Hepatocyte (in vitro differentiated cells): ENCODE results near the gene SDE2.

ENCODE experiments used
- EZH2 ChIP-seq: fragments of 200-600 bp; sonication (generic); IDR thresholded peaks from 2 replicates; pipeline ENCODE4 v1.6.1; 2016; ENCODE audit warnings: antibody characterized with exemption, mild to moderate bottlenecking, borderline replicate concordance
- TF ChIP-seq, protein P1 (sequence below): fragments of 200-600 bp; sonication (generic); IDR thresholded peaks from 2 replicates; pipeline ENCODE4 v1.5.1; 2016; ENCODE audit warnings: antibody characterized with exemption, mild to moderate bottlenecking; ENCODE audit not compliant: poor library complexity

DNA sequence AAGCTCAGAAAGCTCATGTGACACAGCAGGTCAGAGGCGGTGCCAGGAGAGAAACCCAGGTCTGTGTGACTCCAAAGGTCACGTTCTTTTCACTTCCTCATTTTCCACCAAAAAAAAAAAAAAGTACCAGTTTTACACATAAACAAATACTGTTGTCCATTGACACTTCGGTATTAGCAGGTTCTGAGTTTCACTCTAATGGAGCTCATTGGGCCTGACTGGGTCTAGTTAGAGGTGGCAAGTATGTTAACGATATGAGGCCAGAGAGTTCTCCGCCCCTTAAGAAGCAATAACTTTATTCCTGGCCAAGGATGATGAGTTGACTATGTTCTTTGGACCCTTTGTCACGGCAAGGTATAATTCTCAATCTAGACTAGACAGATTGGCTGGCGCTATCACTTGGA, 30.0 kb upstream of the SDE2 start:
- TF ChIP-seq, protein P1, sequence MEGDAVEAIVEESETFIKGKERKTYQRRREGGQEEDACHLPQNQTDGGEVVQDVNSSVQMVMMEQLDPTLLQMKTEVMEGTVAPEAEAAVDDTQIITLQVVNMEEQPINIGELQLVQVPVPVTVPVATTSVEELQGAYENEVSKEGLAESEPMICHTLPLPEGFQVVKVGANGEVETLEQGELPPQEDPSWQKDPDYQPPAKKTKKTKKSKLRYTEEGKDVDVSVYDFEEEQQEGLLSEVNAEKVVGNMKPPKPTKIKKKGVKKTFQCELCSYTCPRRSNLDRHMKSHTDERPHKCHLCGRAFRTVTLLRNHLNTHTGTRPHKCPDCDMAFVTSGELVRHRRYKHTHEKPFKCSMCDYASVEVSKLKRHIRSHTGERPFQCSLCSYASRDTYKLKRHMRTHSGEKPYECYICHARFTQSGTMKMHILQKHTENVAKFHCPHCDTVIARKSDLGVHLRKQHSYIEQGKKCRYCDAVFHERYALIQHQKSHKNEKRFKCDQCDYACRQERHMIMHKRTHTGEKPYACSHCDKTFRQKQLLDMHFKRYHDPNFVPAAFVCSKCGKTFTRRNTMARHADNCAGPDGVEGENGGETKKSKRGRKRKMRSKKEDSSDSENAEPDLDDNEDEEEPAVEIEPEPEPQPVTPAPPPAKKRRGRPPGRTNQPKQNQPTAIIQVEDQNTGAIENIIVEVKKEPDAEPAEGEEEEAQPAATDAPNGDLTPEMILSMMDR = no peak
- TF ChIP-seq EZH2 = no peak
